K562 (cell line): Measurements from ENCODE around the gene ABCG1. TPM values are rescaled to one million over a fixed set of nuclear protein-coding genes. Genes with fewer than 3 reads are reported as not detected.

ENCODE experiments used
- ATAC-seq: fragments of 200-7000 bp; cut with Tn5 transposase; 3 replicates; pipeline ENCODE4 v1.9.1; 2020; ENCODE audit warnings: moderate library complexity
- BruUV-seq: library from RNA; stranded (reverse); fragments of 400-500 nt; replicated peaks from 2 replicates; lab custom pipeline; 2021; lab: Mats Ljungman, UMichigan
- CTCF ChIA-PET: fragments of 300-600 bp; formaldehyde crosslinking; extraction: SDS; loops from one replicate; lab custom pipeline; 2021; ENCODE audit warnings: low intra/inter-chr PET ratio; lab: Yijun Ruan, JAX
- POLR2A ChIA-PET: fragments of 300-600, 350-650 bp; sonication (Branson Sonifier 250); formaldehyde crosslinking; extraction: SDS; loops from one replicate; lab custom pipeline; 2021; ENCODE audit warnings: antibody characterized with exemption, inconsistent platforms; lab: Yijun Ruan, JAX
- DNase-seq, 4 experiments: peaks; one replicate each; pipeline versions ENCODE4 v3.0.0 to v3.0.0-alpha.2; 2011 to 2018; ENCODE audit warnings: low spot score in 3 of 4, mixed read lengths in 3 of 4; ENCODE audit errors: extremely low read depth in 1 of 4
- FAIRE-seq: peaks from 2 replicates; lab custom pipeline; 2011; peaks lifted over from hg19 to GRCh38; lab: Jason Lieb, UNC
- H2AFZ ChIP-seq: 2 replicates; pipeline ENCODE4 v1.6.0; 2011; ENCODE audit warnings: low read depth, low read length, control low read depth, inconsistent platforms
- H3K27ac ChIP-seq: fragments of 200-600 bp; 3 replicates; pipeline ENCODE4 v1.8.0; 2011; ENCODE audit warnings: low read depth, mild to moderate bottlenecking, control low read depth, inconsistent platforms, low read length, moderate library complexity, mixed read lengths; ENCODE audit errors: extremely low read depth
- H3K27me3 ChIP-seq, 2 experiments: fragments of 300-600 bp in 1 of 2; 2 replicates in 1 of 2; 3 replicates in 1 of 2; pipeline versions ENCODE4 v1.6.0 to v1.8.0; 2011; ENCODE audit warnings: inconsistent platforms in 2 of 2, low read length in 2 of 2, mild to moderate bottlenecking in 1 of 2, mixed read lengths in 1 of 2, moderate library complexity in 1 of 2; ENCODE audit not compliant: control insufficient read depth in 2 of 2, insufficient read depth in 2 of 2
- H3K36me3 ChIP-seq: fragments of 300-600 bp; 3 replicates; pipeline ENCODE4 v1.8.0; 2011; ENCODE audit warnings: mild to moderate bottlenecking, low read length, inconsistent platforms; ENCODE audit not compliant: control insufficient read depth, insufficient read depth
- H3K4me1 ChIP-seq, 2 experiments: fragments of 200-600 bp in 1 of 2; replicated peaks in 1 of 2; 2 replicates in 1 of 2; 3 replicates in 1 of 2; pipeline versions ENCODE4 v1.5.1 to v1.8.0; 2011; ENCODE audit warnings: inconsistent platforms in 2 of 2, low read length in 2 of 2, mild to moderate bottlenecking in 1 of 2, mixed read lengths in 1 of 2, moderate library complexity in 1 of 2; ENCODE audit not compliant: control insufficient read depth in 2 of 2, insufficient read depth in 2 of 2
- H3K4me2 ChIP-seq: 2 replicates; pipeline ENCODE4 v1.6.1; 2011; ENCODE audit warnings: low read length, control low read depth, inconsistent platforms, mixed read lengths; ENCODE audit not compliant: insufficient read depth
- H3K4me3 ChIP-seq: fragments of 200-600 bp; sonication (generic), shearing (Covaris generic); 2 replicates; pipeline ENCODE4 v1.5.1; 2016; ENCODE audit warnings: control low read depth, inconsistent platforms
- H3K79me2 ChIP-seq: fragments of 200-600 bp; 3 replicates; pipeline ENCODE4 v1.8.0; 2011; ENCODE audit warnings: low read length, inconsistent platforms; ENCODE audit not compliant: control insufficient read depth, insufficient read depth
- H3K9ac ChIP-seq, 2 experiments: 2 replicates each; pipeline versions ENCODE4 v1.6.0 to v1.6.1; 2011; ENCODE audit warnings: low read depth in 2 of 2, low read length in 2 of 2, control low read depth in 1 of 2, inconsistent platforms in 1 of 2, mild to moderate bottlenecking in 1 of 2, mixed read lengths in 1 of 2; ENCODE audit not compliant: insufficient read depth in 1 of 2
- H3K9me1 ChIP-seq: one replicate; pipeline ENCODE4 v1.6.0; 2011; ENCODE audit warnings: inconsistent platforms, mild to moderate bottlenecking, low read length, moderate library complexity; ENCODE audit not compliant: control insufficient read depth, insufficient read depth
- H3K9me3 ChIP-seq: replicated peaks from 2 replicates; pipeline ENCODE4 v1.5.1; 2011; ENCODE audit warnings: low read depth, low read length, inconsistent platforms; ENCODE audit not compliant: control insufficient read depth, insufficient read depth
- H4K20me1 ChIP-seq: replicated peaks from 2 replicates; pipeline ENCODE4 v1.6.1; 2011; ENCODE audit warnings: low read length, inconsistent platforms, mixed read lengths; ENCODE audit not compliant: control insufficient read depth, insufficient read depth
- DDX20 ChIP-seq: fragments of 450-650 bp; IDR thresholded peaks from 2 replicates; pipeline ENCODE4 v1.6.1; 2016; ENCODE audit warnings: missing genetic modification characterization, low read depth, mild to moderate bottlenecking, missing compliant biosample characterization, moderate library complexity
- GTF2F1 ChIP-seq: IDR thresholded peaks from 2 replicates; pipeline ENCODE4 v1.6.1; 2011; ENCODE audit warnings: low read depth, low read length, improper control_type of control experiment
- RFX5 ChIP-seq: IDR thresholded peaks from 2 replicates; pipeline ENCODE4 v1.6.1; 2011; ENCODE audit warnings: low read depth, mild to moderate bottlenecking, improper control_type of control experiment, low read length
- SIX5 ChIP-seq, 2 experiments: IDR thresholded peaks; 2 replicates each; pipeline ENCODE4 v1.6.1; 2011; ENCODE audit warnings: low read length in 2 of 2, borderline replicate concordance in 1 of 2, low read depth in 1 of 2, mild to moderate bottlenecking in 1 of 2, moderate library complexity in 1 of 2; ENCODE audit not compliant: insufficient read depth in 1 of 2
- TEAD1 ChIP-seq, 2 experiments: fragments of 450-650 bp in 1 of 2; sonication (generic) in 1 of 2; formaldehyde crosslinking; IDR thresholded peaks; 2 replicates each; pipeline versions ENCODE4 v1.4.0 to v1.8.0; 2020 to 2022; ENCODE audit warnings: mild to moderate bottlenecking in 2 of 2, missing genetic modification reagents in 1 of 2
- TGIF2 ChIP-seq: sonication (generic); formaldehyde crosslinking; IDR thresholded peaks from 2 replicates; pipeline ENCODE4 v1.8.1; 2022; ENCODE audit warnings: mild to moderate bottlenecking, missing genetic modification reagents, moderate library complexity
- TOE1 ChIP-seq, 2 experiments: fragments of 450-650 bp in 1 of 2; sonication (generic) in 1 of 2; formaldehyde crosslinking in 1 of 2; IDR thresholded peaks; 2 replicates each; pipeline versions ENCODE4 v1.7.1 to v1.8.0; 2016 to 2022; ENCODE audit warnings: borderline replicate concordance in 2 of 2, mild to moderate bottlenecking in 2 of 2, antibody characterized with exemption in 1 of 2, inconsistent platforms in 1 of 2, low read depth in 1 of 2, missing genetic modification reagents in 1 of 2, moderate library complexity in 1 of 2
- WGBS: fragments of 100-300 bp; shearing (Covaris generic); methylation state at CpG from one replicate; pipeline ENCODE4 v1.1.6; 2016; ENCODE audit warnings: low coverage, mixed read lengths; ENCODE audit not compliant: insufficient coverage; ENCODE audit errors: missing lambda C conversion rate; 5-methylcytosine and 5-hydroxymethylcytosine counted together
- in situ Hi-C: fragments of 300-500 bp; cut with MboI; formaldehyde crosslinking; loops from 4 replicates; pipeline ENCODE4 v1.15.0; 2018; ENCODE audit warnings: inconsistent platforms, mixed read lengths
- intact Hi-C: fragments of 100-400 bp; cut with micrococcal nuclease; formaldehyde crosslinking; loops from 2 replicates; pipeline ENCODE4 v1.14.2; 2022
- polyA plus RNA-seq, 8 experiments: library from polyadenylated mRNA; depleted of rRNA in 4 of 8; stranded (reverse) in 5 of 8; unstranded in 3 of 8; fragments of >200 nt; fragmentation: Nextera tagmentation in 2 of 8; fragmentation: Illumina TruSeq in 1 of 8; extraction: Ambion mirVana in 2 of 8; extraction: Trizol in 1 of 8; gene quantifications; 2 replicates each; pipeline versions ENCODE4 v1.2.1 to v1.2.3, GENCODE V29; 2011 to 2014; ENCODE audit warnings: inconsistent platforms in 1 of 8, missing spikeins in 1 of 8
- total RNA-seq, 7 experiments: library from RNA; depleted of rRNA in 6 of 7; stranded (reverse); fragments of >200 nt in 6 of 7; fragmentation: Illumina TruSeq in 2 of 7; extraction: Trizol in 2 of 7; gene quantifications; 2 replicates each; pipeline versions ENCODE4 v1.2.1 to v1.2.3, GENCODE V29; 2011 to 2021; ENCODE audit warnings: low replicate concordance in 1 of 7
- TF ChIP-seq, protein P1 (sequence below): IDR thresholded peaks from 2 replicates; pipeline ENCODE4 v1.6.1; 2014; ENCODE audit warnings: antibody characterized with exemption
- TF ChIP-seq, protein P2 (sequence below): fragments of 450-650 bp; IDR thresholded peaks from 2 replicates; pipeline ENCODE4 v1.6.1; 2016; ENCODE audit warnings: mild to moderate bottlenecking, moderate library complexity

Gene ABCG1
- total and polyA plus RNA-seq, 9 of the 15 experiments (the other 6 are each of a cell fraction or from before 2014, with no cell fraction given), result 0.04 to 0.09 TPM; not detected in 7

DNA sequence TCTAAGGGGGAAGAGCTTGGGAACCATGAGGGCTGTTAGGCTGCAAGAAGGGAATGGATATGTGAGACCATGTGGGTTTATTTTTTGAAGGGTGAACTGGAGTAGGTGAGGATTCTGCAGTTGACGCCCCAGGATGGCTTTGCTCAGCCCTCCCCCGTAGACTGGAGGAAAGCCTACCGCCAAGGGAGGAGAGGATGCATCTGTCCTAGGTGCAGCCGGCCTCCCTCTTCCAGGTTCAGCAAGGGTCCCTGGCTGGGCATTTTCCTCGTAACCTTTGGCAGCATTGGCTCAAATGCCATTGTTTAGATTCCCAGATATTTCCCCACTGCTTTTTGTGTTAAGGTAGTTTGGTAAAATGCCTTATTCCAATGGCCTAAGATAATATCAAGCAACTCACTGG is 79.7 kb downstream of the ABCG1 start:
- in situ Hi-C loops (no loop called here), intact Hi-C loops (no loop called here)
- DNase-seq (no peak), ATAC-seq (no peak), FAIRE-seq (no peak)
- Histone ChIP-seq H3K9me1 (no peaks in the 10 kb centered on the region), H3K79me2 (no peaks in the 10 kb centered on the region), H3K36me3 (no peaks in the 10 kb centered on the region), H3K9me3 (no peaks in the 10 kb centered on the region), H3K4me1 (peaks cover 0 to 8% of the 10 kb centered on the region in 2 experiments; a peak in 1 of 5 replicates), H4K20me1 (peaks cover 5% of the 10 kb centered on the region; the same call in 1 of the 2 replicates), H3K9ac (no peak overlapping the region), H3K4me3 (no peak overlapping the region), H3K4me2 (no peak overlapping the region), H2AFZ (no peak overlapping the region), H3K27me3 (peaks cover 60 to 80% of the 10 kb centered on the region in 2 experiments), H3K27ac (no peak overlapping the region)
- BruUV-seq, result no TSS peak
- ChIA-PET CTCF (interaction anchor here (1.3 kb wide), 1 partner anchor 11 kb away, joined by 4 read pairs; no protein-coding TSS in a partner anchor), POLR2A (no interaction called here)
- 1% methylated on average over 5 of the region's 5 CpGs for WGBS
- TF ChIP-seq RFX5 (no peak), TEAD1 (CRISPR knock-in tag; IDR thresholded peaks at IDR 0.05) (no peak), TGIF2 (CRISPR knock-in tag) (no peak), TOE1 (IDR thresholded peaks at IDR 0.05; ENCODE audit: borderline replicate concordance) (no peak), TOE1 (CRISPR knock-in tag; IDR thresholded peaks at IDR 0.05; ENCODE audit: borderline replicate concordance, low read depth) (no peak), SIX5 (IDR thresholded peaks at IDR 0.05; ENCODE audit: borderline replicate concordance in 1 of 2, insufficient read depth in 1 of 2, low read depth in 1 of 2, low read length in 2 of 2) (no peak), DDX20 (tag) (no peak), GTF2F1 (no peak)
- TF ChIP-seq, protein P1, sequence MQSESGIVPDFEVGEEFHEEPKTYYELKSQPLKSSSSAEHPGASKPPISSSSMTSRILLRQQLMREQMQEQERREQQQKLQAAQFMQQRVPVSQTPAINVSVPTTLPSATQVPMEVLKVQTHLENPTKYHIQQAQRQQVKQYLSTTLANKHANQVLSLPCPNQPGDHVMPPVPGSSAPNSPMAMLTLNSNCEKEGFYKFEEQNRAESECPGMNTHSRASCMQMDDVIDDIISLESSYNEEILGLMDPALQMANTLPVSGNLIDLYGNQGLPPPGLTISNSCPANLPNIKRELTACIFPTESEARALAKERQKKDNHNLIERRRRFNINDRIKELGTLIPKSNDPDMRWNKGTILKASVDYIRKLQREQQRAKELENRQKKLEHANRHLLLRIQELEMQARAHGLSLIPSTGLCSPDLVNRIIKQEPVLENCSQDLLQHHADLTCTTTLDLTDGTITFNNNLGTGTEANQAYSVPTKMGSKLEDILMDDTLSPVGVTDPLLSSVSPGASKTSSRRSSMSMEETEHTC, result no peak
- TF ChIP-seq, protein P2, sequence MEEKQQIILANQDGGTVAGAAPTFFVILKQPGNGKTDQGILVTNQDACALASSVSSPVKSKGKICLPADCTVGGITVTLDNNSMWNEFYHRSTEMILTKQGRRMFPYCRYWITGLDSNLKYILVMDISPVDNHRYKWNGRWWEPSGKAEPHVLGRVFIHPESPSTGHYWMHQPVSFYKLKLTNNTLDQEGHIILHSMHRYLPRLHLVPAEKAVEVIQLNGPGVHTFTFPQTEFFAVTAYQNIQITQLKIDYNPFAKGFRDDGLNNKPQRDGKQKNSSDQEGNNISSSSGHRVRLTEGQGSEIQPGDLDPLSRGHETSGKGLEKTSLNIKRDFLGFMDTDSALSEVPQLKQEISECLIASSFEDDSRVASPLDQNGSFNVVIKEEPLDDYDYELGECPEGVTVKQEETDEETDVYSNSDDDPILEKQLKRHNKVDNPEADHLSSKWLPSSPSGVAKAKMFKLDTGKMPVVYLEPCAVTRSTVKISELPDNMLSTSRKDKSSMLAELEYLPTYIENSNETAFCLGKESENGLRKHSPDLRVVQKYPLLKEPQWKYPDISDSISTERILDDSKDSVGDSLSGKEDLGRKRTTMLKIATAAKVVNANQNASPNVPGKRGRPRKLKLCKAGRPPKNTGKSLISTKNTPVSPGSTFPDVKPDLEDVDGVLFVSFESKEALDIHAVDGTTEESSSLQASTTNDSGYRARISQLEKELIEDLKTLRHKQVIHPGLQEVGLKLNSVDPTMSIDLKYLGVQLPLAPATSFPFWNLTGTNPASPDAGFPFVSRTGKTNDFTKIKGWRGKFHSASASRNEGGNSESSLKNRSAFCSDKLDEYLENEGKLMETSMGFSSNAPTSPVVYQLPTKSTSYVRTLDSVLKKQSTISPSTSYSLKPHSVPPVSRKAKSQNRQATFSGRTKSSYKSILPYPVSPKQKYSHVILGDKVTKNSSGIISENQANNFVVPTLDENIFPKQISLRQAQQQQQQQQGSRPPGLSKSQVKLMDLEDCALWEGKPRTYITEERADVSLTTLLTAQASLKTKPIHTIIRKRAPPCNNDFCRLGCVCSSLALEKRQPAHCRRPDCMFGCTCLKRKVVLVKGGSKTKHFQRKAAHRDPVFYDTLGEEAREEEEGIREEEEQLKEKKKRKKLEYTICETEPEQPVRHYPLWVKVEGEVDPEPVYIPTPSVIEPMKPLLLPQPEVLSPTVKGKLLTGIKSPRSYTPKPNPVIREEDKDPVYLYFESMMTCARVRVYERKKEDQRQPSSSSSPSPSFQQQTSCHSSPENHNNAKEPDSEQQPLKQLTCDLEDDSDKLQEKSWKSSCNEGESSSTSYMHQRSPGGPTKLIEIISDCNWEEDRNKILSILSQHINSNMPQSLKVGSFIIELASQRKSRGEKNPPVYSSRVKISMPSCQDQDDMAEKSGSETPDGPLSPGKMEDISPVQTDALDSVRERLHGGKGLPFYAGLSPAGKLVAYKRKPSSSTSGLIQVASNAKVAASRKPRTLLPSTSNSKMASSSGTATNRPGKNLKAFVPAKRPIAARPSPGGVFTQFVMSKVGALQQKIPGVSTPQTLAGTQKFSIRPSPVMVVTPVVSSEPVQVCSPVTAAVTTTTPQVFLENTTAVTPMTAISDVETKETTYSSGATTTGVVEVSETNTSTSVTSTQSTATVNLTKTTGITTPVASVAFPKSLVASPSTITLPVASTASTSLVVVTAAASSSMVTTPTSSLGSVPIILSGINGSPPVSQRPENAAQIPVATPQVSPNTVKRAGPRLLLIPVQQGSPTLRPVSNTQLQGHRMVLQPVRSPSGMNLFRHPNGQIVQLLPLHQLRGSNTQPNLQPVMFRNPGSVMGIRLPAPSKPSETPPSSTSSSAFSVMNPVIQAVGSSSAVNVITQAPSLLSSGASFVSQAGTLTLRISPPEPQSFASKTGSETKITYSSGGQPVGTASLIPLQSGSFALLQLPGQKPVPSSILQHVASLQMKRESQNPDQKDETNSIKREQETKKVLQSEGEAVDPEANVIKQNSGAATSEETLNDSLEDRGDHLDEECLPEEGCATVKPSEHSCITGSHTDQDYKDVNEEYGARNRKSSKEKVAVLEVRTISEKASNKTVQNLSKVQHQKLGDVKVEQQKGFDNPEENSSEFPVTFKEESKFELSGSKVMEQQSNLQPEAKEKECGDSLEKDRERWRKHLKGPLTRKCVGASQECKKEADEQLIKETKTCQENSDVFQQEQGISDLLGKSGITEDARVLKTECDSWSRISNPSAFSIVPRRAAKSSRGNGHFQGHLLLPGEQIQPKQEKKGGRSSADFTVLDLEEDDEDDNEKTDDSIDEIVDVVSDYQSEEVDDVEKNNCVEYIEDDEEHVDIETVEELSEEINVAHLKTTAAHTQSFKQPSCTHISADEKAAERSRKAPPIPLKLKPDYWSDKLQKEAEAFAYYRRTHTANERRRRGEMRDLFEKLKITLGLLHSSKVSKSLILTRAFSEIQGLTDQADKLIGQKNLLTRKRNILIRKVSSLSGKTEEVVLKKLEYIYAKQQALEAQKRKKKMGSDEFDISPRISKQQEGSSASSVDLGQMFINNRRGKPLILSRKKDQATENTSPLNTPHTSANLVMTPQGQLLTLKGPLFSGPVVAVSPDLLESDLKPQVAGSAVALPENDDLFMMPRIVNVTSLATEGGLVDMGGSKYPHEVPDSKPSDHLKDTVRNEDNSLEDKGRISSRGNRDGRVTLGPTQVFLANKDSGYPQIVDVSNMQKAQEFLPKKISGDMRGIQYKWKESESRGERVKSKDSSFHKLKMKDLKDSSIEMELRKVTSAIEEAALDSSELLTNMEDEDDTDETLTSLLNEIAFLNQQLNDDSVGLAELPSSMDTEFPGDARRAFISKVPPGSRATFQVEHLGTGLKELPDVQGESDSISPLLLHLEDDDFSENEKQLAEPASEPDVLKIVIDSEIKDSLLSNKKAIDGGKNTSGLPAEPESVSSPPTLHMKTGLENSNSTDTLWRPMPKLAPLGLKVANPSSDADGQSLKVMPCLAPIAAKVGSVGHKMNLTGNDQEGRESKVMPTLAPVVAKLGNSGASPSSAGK, result no peak
